IPS-18c (cell line): ENCODE data around the gene NT5DC1.
"Not testable (repeated sequence)": the region's sequence is repeated elsewhere in the genome, so short reads cannot be mapped to it uniquely, and the experiment has no call there.

ENCODE experiments used
- H3K4me3 ChIP-seq: 2 replicates; pipeline ENCODE4 v1.7.0; 2013; ENCODE audit warnings: low read depth, mild to moderate bottlenecking, low read length, moderate library complexity; ENCODE audit not compliant: insufficient read depth
- H3K9me3 ChIP-seq: one replicate; pipeline ENCODE4 v1.6.1; 2013; ENCODE audit warnings: mild to moderate bottlenecking, low read length, moderate library complexity; ENCODE audit not compliant: control insufficient read depth, insufficient read depth

NT5DC1 gene

GRCh38 chr6:116271149-116271708, 170.6 kb downstream of the NT5DC1 start:
- no peak overlapping the region for H3K4me3 ChIP-seq

DNA sequence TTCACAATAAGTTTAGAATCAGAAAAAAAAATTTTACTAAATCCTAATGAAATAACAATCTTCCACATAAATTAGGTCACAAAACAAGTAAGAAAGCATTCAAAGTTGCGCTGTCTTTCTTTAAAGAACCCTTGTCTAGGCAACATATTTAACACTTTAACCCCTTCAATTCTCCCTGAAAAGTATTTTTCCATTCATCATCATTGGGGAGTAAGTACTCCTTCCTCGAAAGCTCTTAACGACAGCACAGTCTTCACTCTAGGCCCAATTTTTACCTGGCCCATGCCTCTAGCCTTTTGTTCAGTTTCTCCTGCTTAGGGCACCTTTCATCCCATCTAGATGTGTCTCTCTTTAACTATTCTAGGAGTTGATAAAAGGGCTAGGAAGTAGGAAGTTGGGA, 176.5 kb downstream of the NT5DC1 start:
- Histone ChIP-seq H3K4me3 (peak overlapping the region; percentile 9; the same call in 1 of the 2 replicates), H3K9me3 (no peaks in the 10 kb centered on the region)

More at GRCh38 chr6:116271149-116271708, 170.6 kb downstream of the NT5DC1 start:
- no peaks in the 10 kb centered on the region for H3K9me3 ChIP-seq

DNA sequence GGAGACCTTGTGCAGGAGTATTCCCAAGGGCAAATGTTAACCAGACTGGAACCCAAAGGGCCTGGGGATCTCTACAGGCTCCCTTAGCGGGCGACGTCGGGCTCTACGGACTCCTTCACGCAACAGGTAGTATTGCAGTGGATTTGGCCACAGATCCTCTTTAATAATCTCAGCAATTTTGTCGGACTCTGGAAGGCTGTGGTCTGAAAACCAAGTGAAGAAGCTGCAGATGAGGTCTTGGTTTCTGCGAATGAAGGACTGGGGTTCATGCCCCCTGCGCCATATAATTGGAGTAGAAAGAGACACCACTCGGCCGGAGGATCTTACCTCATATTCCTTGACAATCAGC, 177.8 kb downstream of the NT5DC1 start:
- Histone ChIP-seq H3K9me3 (no peaks in the 10 kb centered on the region), H3K4me3 (peak overlapping the region; percentile 97)

- H3K9me3 ChIP-seq = no peaks in the 10 kb centered on the region
- peak overlapping the region; percentile 97 for H3K4me3 ChIP-seq
These were observed 178.2 kb downstream of the NT5DC1 start for GRCh38 chr6:116278854-116279231.

GRCh38 chr6:116279232-116280160, 178.8 kb downstream of the NT5DC1 start, which contains the start of gene TSPYL1:
Gene TSPYL1, minus strand, starts transcription at chr6:116279930. Its CDS starts 100 bp downstream, at chr6:116279830.
- Histone ChIP-seq H3K9me3 (no peaks in the 10 kb centered on the region), H3K4me3 (peak within 1 kb of the TSS; percentile 97)

DNA sequence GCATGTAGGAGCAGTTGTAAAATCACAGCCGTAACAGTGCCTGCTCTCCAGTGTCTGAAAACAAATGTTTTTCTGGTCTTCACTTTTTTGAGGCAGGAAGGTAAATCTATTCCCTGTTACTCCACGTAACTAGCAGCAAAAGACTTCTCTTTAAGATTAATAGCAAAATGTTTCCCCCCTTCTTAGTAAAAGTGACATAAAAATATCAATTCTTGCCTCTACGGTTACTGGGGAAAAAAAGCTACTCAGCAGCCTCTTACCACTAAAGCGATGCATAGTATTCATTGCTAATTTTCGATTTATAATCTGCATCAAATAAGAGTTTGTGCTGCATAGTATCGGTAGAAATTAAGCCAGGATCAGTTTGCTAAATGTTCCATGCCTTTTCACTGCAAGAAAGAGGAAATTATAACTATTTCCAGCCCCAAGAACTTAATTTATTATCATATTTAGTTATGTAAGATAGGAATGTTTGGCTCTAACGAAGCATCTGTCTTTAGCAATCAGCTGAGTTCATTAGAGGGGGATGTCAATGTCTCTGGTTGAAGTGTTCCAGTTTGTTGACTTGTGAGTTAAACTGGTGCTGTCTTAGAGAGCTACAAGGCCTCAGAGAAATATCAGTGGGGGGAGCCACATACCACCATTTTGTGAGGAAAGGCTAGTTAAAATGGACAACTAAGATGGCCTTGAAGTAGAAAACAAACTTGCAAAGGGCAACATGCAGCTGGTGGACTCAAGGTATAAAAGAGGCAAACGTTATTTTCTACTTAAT, 179.7 kb downstream of the NT5DC1 start:
- Histone ChIP-seq H3K4me3 (peak overlapping the region; percentile 97), H3K9me3 (no peaks in the 10 kb centered on the region)

DNA sequence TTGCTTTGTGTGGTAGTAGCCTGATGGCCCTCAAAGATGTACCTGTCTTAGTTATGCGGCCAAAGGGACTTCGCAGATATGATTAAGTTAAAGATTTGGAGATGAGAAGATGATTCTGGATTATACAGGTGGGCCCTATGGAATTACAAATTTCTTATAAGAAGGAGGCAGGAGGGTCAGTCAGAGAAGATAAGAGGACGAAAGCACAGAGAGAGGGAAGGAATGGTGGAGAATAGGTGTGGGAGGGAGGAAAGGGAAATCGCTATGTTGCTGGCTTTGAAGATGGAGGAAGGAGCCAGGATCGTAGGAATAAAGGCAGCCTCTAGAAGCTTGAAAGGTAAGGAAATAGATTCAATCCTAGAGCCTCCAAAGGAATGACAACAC, 180.3 kb downstream of the NT5DC1 start:
- Histone ChIP-seq H3K4me3 (peak overlapping the region; percentile 97; the same call in 1 of the 2 replicates), H3K9me3 (no peaks in the 10 kb centered on the region)

- H3K4me3 ChIP-seq = no peak overlapping the region
- no peaks in the 10 kb centered on the region for H3K9me3 ChIP-seq
These were observed 182.0 kb downstream of the NT5DC1 start for GRCh38 chr6:116282698-116283097.

GRCh38 chr6:116283191-116283590, 182.5 kb downstream of the NT5DC1 start:
- no peak overlapping the region for H3K4me3 ChIP-seq
- no peaks in the 10 kb centered on the region for H3K9me3 ChIP-seq

GRCh38 chr6:116284984-116285383, 184.3 kb downstream of the NT5DC1 start:
- H3K9me3 ChIP-seq, H3K4me3 ChIP-seq: not testable (repeated sequence)

DNA sequence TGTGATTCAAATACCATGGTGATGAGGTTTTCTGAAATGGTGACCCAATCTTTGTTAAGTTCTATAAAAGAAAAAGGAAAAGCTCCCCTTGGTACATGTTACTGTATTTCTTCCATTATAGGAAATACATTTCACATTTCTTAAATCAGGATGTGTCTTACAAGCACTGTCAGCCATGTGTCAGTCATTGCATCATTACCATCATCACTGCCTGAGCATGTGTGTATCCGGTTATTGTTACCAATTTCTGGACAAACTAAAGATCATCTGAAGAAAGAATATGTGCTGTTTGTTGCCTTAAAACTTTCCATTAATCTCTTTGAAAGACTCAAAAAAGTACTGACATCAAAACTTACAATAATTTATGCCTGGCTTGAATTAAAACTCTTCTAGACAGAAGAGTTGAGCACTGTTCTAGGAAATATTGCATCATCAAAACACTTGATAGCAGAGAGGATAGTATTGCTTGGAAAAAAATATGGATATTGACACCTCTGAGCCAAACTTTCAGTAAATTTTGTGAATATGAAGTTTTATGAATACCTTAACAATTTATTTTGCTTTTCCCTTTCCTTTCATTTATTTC, 186.2 kb downstream of the NT5DC1 start:
- Histone ChIP-seq H3K4me3 (no peak overlapping the region), H3K9me3 (no peaks in the 10 kb centered on the region)

DNA sequence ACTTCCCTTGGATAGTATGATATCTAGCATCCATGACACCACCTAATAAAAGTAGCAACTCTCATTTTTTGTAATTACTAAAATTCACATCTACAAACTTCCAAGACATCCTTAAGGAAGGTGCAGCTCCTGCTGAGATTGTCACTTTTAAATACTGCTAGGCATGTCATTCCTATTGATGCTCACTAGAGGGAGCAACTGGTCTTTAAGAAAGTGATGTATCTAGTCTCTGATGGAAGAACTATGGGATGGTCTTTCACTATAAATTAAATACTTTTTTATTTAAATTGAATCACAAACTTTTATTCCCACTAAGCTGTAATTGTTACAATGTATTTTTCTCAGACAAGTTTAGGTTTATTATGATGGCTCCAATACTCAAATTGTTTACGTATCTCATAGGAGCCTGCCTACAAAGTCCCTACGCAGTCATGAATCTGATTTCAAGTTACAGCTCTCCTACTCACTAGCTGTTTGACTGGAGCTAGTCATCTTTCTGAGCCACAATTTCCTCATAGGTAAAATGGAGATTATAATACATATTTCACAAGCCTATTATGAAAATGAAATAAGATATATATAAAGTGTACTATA, 187.1 kb downstream of the NT5DC1 start:
- Histone ChIP-seq H3K9me3 (no peaks in the 10 kb centered on the region), H3K4me3 (no peak overlapping the region)

- no peak overlapping the region for H3K4me3 ChIP-seq
These were observed 189.2 kb downstream of the NT5DC1 start for GRCh38 chr6:116289876-116290275.

DNA sequence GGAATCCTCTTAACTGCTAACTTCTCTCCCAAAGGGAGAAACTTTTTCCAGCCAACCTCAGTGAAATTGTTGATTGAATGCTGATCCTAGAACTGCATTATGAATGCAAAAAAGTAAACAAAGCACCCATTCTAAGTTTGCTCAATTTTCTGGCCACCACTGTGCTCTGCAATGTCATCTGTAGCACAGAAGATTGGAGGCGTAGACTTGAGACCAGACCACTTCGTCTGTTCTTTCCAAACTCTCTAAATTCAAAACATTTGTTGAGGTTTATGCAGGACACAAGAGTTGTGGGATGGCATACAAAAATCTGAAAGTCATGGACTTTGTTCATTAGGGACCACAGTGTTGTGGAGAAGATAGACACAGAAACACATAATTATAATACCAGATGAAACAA, 190.1 kb downstream of the NT5DC1 start:
- Histone ChIP-seq H3K9me3 (no peaks in the 10 kb centered on the region), H3K4me3 (no peak overlapping the region)

More at GRCh38 chr6:116289876-116290275, 189.2 kb downstream of the NT5DC1 start:
- no peaks in the 10 kb centered on the region for H3K9me3 ChIP-seq

DNA sequence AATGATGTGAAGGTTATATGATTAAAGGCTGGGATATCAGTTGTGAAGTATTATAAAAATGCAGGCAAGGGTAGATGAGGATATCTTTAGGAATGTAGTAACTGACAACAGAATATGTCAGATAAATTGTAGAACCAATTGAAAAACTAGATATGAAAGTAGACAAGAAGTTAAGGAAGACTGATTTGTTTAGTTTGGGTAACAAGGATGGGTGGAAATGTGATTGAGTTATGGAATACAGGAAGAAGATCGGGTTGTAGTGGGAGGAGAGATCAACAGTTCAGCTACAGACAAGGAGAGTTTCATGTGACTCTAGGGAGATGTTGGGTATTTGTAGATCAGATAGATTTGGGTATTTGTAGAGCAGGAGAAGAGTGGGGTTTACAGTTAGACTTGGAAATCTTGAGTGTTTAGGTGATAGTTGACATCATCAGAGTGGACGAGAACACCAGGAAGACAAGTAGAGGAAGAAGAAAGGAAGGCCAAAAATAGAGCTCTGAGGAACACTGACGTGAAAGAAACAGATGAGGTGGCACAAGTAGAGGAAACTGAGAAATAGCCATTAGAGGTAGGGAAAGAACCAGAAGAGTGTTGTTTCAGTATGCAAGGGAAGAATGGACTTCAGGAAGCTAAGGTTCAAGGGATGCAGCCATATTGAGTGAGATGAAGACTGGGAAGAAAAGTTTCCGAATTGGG, 191.2 kb downstream of the NT5DC1 start:
- H3K4me3 ChIP-seq = no peak overlapping the region
- H3K9me3 ChIP-seq = no peaks in the 10 kb centered on the region

DNA sequence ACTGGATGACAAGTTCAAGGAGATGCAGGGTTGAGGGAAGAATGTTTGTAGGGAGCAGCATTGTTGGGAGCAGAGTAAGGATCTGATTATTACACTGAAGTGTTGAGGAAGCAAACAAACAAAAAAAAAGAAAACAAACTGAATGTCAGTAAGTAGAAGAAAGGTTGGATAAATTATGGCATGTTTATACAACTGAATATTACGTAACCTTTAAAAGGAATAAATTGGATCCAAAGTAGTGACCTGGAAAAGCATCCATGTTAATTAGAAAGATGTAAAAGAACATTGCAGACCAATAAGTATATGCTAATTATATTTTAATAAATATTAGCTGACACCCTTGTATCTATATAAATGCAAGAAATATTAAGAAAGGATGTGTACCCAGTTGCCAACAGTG, 191.9 kb downstream of the NT5DC1 start:
- no peaks in the 10 kb centered on the region for H3K9me3 ChIP-seq
- no peak overlapping the region for H3K4me3 ChIP-seq
